ENCODE data around the gene TYR.
"Not testable (repeated sequence)": the region's sequence is repeated elsewhere in the genome, so short reads cannot be mapped to it uniquely, and the experiment has no call there.

GRCh38 chr11:89340450-89340849 is 162.8 kb downstream of the TYR start:
- TF ChIP-seq POLR2A, SPI1, POLR2AphosphoS5, TAF1, POU2F2 (IDR thresholded peaks at IDR 0.05; ENCODE audit: low read depth, low read length): not testable (repeated sequence)
